ENCODE results near the gene TGFBR3L.
"Not testable (repeated sequence)": the region's sequence is repeated elsewhere in the genome, so short reads cannot be mapped to it uniquely, and the experiment has no call there.

Gene TGFBR3L

DNA sequence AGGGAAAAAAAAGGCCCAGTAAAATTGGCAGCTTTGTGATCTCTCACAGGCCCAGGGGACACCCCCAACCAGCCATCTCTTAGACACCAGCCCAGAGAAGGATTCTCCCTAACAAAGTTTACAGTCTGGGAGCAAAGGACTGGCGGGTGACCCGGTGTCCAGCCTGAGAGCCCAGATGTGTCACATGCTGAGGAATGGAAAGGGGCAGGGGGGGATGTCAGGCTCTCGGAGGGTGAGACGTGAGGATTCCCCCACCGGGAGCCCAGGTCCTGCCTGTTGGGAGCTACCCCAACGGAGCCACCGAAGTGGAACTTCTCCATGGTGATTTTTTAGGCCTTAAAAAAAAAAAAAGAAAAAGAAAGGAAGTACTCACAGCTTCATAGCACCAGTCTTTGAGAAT is 16.1 kb downstream of the TGFBR3L start:
- DNase-seq, result no peak

DNA sequence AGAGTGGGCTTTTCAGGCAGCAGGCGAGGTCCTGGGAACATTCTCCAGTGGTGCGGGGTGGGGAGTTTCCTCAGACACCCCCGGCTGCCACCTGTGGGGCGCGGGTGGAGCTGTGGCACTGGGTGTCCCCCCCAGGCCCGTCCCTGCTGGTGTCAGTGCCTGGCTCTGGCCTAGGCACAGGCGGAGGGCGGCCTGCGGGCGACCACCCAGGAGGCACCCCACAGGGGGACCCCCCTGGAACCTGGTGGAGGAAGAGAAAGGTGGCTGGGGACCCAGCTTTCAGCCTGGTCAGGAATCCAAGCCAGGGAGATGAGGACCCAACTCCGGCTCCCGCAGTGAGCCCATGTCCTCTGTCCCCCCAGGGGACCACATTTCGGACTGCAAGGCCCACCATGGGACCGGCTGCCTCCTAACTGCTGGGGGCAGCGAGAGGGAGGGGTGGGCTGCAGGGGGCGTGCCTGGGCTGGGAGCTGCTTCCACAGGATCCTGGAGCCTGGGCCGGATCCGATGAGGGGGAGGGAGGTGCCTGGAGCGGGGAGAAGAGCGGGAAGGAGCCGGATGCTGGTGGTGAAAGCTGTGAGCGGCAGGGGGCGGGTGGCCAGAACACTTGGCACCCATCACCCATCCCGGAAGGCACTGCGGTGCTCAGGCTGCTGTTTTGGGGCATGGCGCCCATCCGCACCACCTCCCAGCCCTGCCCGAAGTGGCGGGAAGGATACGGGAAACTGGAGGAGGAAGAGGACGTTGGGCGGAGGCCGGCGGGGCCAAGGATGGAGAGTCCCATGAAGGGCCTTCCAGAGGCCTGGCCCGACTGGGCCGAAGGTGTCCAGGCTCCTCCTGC is 16.8 kb downstream of the TGFBR3L start:
- DNase-seq, result no peak

DNA sequence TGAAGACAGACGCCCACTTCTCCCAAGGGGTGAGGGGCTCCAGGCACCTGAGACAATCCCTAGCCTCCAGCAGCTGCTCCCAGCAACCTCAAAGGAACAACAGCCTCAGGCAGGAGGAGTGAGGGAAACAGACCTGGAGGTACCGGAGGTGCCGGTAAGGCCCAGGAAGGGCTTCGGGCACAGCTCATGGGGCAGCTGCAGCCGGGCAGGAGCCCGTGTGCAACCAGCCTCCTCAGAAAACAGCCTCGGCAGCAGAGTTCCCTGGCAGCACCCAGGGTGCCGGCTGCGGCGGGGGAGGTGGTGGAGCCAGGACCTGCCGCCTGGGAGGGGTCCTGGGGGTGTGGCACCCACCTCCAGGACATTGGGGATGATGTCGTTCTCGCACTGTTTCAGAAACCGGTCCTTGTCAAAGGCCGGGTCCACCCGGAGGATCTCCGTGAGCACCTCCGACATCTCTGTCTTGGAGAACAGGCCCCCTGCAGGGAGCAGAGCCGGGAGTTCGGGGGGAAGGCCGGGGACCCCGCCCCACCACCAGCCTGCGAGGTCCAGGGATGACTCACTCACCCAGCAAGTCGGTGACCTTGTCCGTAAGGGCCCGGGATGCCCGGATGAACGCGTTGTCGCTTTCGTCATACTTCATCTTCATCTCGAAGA is 17.8 kb downstream of the TGFBR3L start:
- DNase-seq, result no peak

- no peak for DNase-seq
These were observed 18.3 kb downstream of the TGFBR3L start for GRCh38 chr19:7932930-7933300.

- no peak for DNase-seq
These were observed 18.8 kb downstream of the TGFBR3L start for GRCh38 chr19:7933411-7933810.

- no peak for DNase-seq
These were observed 19.4 kb downstream of the TGFBR3L start for GRCh38 chr19:7933828-7934725.

DNA sequence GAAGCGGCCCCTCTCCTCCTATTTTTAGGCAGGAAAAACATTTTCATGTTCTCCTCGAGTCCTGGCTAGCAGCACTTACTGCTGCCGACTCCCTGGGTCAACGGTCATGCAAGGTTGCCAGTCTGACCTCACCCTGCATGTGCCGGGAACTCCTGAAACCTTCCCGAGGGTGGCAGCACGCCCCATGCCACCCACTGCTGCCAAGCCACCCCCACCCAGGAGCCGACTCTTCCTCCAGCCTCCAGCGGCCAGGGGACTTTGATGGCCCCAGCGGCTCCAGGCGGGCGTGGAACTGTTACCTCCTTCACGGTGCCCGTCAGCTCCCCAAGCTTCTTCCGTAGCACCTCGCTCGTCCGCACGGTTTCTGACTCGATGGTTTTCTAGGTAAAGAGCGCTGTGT is 20.1 kb downstream of the TGFBR3L start:
- no peak for DNase-seq

- DNase-seq, result no peak
These were observed 26.2 kb downstream of the TGFBR3L start for GRCh38 chr19:7940841-7941240.

DNA sequence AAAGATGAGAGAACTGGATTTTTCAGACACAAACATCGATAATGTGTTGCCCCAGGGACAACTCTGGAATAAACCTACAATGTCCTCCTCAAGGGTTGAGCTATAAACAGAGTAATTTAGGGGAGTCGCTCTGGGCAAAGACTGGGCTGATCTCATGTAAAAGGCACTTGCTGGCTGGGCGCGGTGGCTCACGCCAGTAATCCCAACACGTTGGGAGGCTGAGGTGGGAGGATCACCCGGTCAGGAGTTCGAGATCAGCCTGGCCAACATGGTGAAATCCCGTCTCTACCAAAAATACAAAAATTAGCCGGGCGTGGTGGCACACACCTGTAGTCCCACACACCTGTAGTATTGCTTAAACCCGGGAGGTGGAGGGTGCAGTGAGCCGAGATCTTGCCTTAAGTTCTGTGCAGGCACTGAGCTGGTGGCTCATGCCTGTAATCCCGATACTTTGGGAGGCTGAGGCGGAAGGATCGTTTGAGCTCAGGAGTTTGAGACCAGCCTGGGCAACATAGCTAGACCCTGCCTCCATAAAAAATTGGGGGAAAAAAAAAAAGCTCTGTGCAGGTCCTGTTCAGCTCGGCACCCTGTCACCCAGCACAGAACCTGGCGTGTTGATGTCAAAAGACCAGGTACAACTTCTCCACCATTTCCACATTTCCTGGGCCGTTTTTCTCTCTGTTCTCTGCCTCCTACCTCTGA is 27.4 kb downstream of the TGFBR3L start:
- no peak for DNase-seq

DNA sequence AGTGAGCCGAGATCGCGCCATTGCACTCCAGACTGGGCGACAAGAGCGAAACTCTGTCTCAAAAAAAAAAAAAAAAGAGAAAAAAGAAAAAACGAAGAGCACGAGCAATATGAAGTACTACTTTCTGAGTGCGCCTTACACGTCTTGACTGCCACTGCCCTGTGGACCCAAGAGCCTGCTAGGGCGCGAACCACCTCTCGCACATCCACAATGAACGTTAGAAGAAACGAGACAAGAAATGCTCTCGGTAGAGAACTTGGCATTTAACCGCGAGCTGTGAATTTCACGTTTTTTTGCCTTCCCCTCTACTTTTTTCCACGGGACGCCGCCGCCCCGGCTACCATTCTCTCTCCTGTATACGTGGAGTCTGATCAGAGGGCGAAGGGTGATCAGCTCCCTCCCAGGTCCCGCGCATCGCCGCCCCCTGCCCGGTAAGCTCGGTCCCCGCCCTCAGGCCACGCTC is 28.4 kb downstream of the TGFBR3L start:
- DNase-seq, result peak; percentile 13

DNA sequence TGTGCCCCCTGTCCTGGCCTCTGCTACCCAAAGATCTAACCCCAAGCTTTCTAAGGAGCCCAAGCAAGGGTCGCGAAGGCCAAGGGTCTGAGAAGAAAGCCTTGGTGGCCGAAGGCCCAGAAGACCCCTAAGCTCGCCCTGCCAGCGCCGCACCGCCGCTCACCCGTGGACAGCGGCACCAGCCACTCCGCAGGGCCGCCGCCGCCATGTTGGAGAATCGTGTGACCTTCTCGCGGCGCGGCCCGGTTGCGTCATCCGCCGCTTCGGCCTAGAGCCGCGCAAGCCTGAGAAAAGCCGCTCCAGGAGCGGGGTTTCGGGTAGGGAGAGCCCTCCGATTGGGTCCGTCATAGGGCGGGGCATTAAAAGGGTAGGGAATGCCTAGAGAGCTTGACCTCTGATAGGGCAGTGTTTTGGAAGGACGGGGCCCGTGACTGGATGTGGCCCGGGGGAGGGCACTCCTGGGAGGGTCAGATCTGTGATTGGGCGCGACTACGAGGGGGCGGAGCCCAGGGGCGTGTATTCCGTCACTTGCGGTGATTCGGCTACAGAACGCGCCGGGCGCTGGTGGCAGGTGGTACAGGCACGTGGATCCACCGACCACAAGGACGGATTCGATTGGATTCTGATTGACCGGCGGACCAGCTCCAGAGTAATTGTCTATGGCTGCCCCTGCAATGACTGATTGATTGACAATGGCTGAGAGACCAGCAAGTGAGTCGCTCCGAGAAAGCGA is 29.0 kb downstream of the TGFBR3L start, which contains the start of gene TIMM44:
TSS of gene TIMM44 (minus strand) at position 223 of the 733 bp plus-strand sequence. CDS start at position 208, 15 bp downstream.
- DNase-seq, result peak; percentile 99

DNA sequence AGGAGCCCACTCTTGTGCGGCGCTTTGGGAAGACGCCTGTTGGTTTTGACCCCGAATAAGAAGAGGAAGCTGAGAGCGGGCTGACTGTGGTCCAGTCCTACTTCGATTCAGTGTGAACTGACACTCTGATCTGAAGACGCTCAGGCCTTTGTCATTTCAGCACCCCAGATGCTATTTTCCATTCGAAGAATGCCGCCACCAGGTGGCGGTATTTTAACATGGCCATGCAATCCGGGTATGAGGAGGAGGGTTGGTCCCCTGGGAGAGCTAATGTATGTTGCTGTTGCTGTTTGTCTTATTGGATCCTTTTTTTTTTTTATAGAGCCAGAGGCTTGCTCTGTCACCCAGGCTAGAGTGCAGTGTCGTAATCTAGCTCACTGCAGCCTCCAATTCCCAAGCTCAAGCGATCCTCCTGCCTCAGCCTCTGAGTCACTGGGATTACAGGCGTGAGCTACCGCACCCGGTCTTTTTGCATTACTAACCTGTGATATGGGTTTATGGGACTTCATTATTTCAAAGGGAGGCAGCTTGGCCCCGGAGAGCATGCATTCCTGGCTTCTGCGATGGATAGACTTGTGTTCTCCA is 29.6 kb downstream of the TGFBR3L start:
- peak; percentile 89 for DNase-seq

GRCh38 chr19:7947939-7948338 is 33.3 kb downstream of the TGFBR3L start:
- no peak for DNase-seq

- DNase-seq, result no peak
These were observed 38.4 kb downstream of the TGFBR3L start for GRCh38 chr19:7953060-7953459.

DNA sequence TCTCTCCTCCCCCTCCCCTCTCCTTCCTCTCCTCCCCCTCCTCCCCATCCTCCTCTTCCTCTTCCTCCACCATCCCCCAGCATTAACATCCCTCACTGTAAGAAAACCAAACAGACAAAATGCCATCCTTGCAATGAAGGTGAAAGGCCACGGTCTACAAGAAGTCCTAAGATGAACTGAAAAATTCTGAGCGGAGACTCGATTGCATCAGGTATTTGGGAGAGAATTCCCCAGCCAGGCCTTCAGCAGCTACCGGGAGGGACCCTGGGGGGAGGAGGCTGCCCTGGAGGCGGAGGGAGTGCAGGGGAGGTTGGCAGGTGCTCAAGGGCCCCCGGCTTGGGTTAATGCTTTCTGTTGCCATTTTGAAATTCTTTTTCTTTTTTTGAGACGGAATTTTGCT is 38.9 kb downstream of the TGFBR3L start:
- no peak for DNase-seq

DNA sequence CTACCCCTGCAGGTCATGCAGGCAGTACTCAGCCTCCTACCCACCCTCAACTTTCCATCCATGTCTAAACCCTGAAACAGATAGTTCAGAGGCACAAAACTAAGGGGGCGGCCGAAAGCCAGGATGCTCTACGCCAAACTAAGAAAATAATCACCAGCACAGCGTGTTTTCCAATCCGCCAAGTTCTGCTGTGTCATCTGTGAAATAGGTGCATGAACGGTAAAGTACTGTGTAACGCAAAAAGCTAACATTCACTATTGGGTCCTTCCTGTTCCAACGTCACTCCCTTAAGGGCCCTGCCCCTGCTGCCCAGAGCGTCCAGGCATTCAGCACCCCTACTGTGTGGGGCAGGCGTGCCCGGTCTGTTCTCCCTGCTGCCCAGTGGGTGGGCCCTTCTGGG is 41.1 kb downstream of the TGFBR3L start:
- DNase-seq, result no peak

DNA sequence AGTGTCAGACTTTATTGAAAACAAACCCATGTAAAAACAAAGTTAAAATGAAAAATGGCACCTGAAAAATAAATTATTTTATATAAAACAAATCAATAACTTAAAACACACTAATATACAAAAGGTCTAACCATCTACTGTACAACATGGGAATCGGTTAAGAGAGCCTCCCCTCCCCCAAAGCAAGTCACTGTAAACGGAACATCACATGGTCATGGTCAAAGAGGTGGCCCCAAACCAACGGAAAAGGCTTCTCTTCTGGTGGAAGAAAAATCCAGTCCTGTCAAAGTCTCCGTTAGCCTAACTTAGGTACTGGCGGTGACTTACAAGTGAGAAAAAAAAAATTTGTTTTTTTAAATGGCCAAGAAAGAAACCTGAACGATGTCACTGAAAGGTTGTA is 44.6 kb downstream of the TGFBR3L start:
- no peak for DNase-seq

GRCh38 chr19:7961082-7961481 is 46.5 kb downstream of the TGFBR3L start:
- DNase-seq, result not testable (repeated sequence)

- no peak for DNase-seq
These were observed 47.4 kb downstream of the TGFBR3L start for GRCh38 chr19:7961920-7962626.

GRCh38 chr19:7962644-7963268 is 48.1 kb downstream of the TGFBR3L start:
- DNase-seq, result no peak
